Panc1 (cell line): ENCODE results near the gene DDX27.

Experiments used
- CTCF ChIP-seq: fragments of 450-650 bp; IDR thresholded peaks from 2 replicates; pipeline ENCODE4 v1.5.1; 2017; ENCODE audit warnings: mild to moderate bottlenecking
- POLR2AphosphoS5 ChIP-seq: IDR thresholded peaks from 2 replicates; pipeline ENCODE4 v1.6.1; 2012; ENCODE audit warnings: mild to moderate bottlenecking, low read depth, low read length, moderate library complexity

- no peak for TF ChIP-seq CTCF
- no peak for TF ChIP-seq POLR2AphosphoS5
Measured at GRCh38 chr20:49184691-49185070, 34.5 kb upstream of the DDX27 start.
